PFSK-1 (cell line): ENCODE data around the gene RIN3.

Experiments
- FOXP2 ChIP-seq: optimal IDR thresholded peaks from 2 replicates; pipeline ENCODE3; 2011; ENCODE audit warnings: borderline replicate concordance, control low read depth, inconsistent platforms; ENCODE audit not compliant: insufficient read depth; ENCODE audit errors: extremely low read length, extremely low read depth
- POLR2AphosphoS5 ChIP-seq: IDR thresholded peaks from 2 replicates; pipeline ENCODE4 v1.6.1; 2012; ENCODE audit warnings: low read depth, mild to moderate bottlenecking, control low read depth, low read length, moderate library complexity
- REST ChIP-seq, 2 experiments: IDR thresholded peaks; 2 replicates each; pipeline versions ENCODE4 v1.6.1 to v1.8.0; 2011 to 2012; ENCODE audit warnings: low read depth in 2 of 2, low read length in 2 of 2, control low read depth in 1 of 2, inconsistent platforms in 1 of 2, mild to moderate bottlenecking in 1 of 2, moderate library complexity in 1 of 2; ENCODE audit not compliant: insufficient read depth in 1 of 2
- TAF1 ChIP-seq: IDR thresholded peaks from 2 replicates; pipeline ENCODE4 v1.6.1; 2012; ENCODE audit warnings: low read length, control low read depth, borderline replicate concordance; ENCODE audit not compliant: insufficient read depth

- TF ChIP-seq TAF1 (no peak), POLR2AphosphoS5 (no peak), FOXP2 (no peak), REST (IDR thresholded peaks at IDR 0.05; ENCODE audit: insufficient read depth in 1 of 2, low read depth in 2 of 2, low read length in 2 of 2) (no peak)
Observed at GRCh38 chr14:92516344-92516965, 2.9 kb downstream of the RIN3 start.
